Measurements from ENCODE around the gene ADGRB2. TPM values are rescaled to one million over a fixed set of nuclear protein-coding genes. Genes with fewer than 3 reads are reported as not detected.

Gene ADGRB2
- polyA plus RNA-seq, 6 donors from 2014 or later = not detected

GRCh38 chr1:31790641-31791091 is 26.5 kb upstream of the ADGRB2 start:
- H3K4me1 Mint-ChIP-seq = peaks cover 32 to 38% (median 33%) of the 10 kb centered on the region in 3 donors
- ATAC-seq (ENCODE audit: low read depth in 2 of 2) (no peak), DNase-seq (no peak)
- no peaks in the 10 kb centered on the region for H3K9me3 Mint-ChIP-seq
- peak overlapping the region in 2 of 8 donors; percentile 66 to 84 for H3K4me3 Mint-ChIP-seq
- H3K36me3 Mint-ChIP-seq = no peaks in the 10 kb centered on the region
- H3K27me3 Mint-ChIP-seq = peaks cover 4 to 16% (median 9%) of the 10 kb centered on the region in 3 donors
- peak overlapping the region in 2 of 6 donors; percentile 56 to 69 for H3K27ac Mint-ChIP-seq

DNA sequence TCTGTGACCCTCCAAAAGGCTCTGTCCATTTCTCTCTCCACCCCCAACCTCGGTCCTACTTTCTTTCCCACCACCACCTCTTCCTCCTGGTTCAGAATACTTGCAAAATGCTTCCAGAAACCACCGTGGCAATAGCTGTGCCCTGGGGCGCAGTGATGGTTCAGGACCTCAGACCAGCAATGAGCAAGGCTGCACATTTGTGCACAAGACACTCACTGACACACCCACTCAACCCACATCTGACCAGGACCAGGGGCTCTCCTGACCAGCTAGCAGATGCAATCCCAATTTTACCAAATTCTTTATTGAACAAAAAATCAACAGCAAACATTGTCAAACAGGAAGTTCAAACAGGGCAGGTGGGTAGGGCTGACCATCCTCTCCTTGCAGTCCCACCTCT is 26.0 kb upstream of the ADGRB2 start:
- Mint-ChIP-seq H3K36me3 (no peaks in the 10 kb centered on the region), H3K4me1 (peaks cover 34 to 43% (median 38%) of the 10 kb centered on the region in 3 donors), H3K4me3 (peak overlapping the region in 7 of 8 donors; percentile 44 to 95 (median 88)), H3K27me3 (peaks cover 4 to 14% (median 9%) of the 10 kb centered on the region in 3 donors), H3K27ac (peak overlapping the region in 1 of 6 donors; percentile 70), H3K9me3 (no peaks in the 10 kb centered on the region)
- no peak for DNase-seq
- no peak for ATAC-seq (ENCODE audit: low read depth in 2 of 2)

- H3K27ac Mint-ChIP-seq = peak overlapping the region; percentile 93 to 99 (median 97)
- H3K4me1 Mint-ChIP-seq = peaks cover 41 to 50% (median 45%) of the 10 kb centered on the region in 3 donors
- peaks cover 4 to 14% (median 9%) of the 10 kb centered on the region in 3 donors for H3K27me3 Mint-ChIP-seq
- H3K4me3 Mint-ChIP-seq = peak overlapping the region; percentile 88 to 98 (median 95)
- ATAC-seq (ENCODE audit: low read depth in 2 of 2) (peak; percentile 48 to 55), DNase-seq (peak; percentile 94)
- no peaks in the 10 kb centered on the region for H3K36me3 Mint-ChIP-seq
- H3K9me3 Mint-ChIP-seq = no peaks in the 10 kb centered on the region
These were observed 25.3 kb upstream of the ADGRB2 start for GRCh38 chr1:31789259-31790065.

- Mint-ChIP-seq H3K27ac (peak overlapping the region; percentile 93 to 99 (median 97)), H3K9me3 (no peaks in the 10 kb centered on the region), H3K27me3 (peaks cover 4 to 14% (median 9%) of the 10 kb centered on the region in 3 donors), H3K36me3 (no peaks in the 10 kb centered on the region), H3K4me3 (peak overlapping the region; percentile 88 to 98 (median 95)), H3K4me1 (peaks cover 44 to 54% (median 51%) of the 10 kb centered on the region in 3 donors)
- DNase-seq = no peak
- peak; percentile 34 to 38 for ATAC-seq (ENCODE audit: low read depth in 2 of 2)
These were observed 24.7 kb upstream of the ADGRB2 start for GRCh38 chr1:31788825-31789256.

DNA sequence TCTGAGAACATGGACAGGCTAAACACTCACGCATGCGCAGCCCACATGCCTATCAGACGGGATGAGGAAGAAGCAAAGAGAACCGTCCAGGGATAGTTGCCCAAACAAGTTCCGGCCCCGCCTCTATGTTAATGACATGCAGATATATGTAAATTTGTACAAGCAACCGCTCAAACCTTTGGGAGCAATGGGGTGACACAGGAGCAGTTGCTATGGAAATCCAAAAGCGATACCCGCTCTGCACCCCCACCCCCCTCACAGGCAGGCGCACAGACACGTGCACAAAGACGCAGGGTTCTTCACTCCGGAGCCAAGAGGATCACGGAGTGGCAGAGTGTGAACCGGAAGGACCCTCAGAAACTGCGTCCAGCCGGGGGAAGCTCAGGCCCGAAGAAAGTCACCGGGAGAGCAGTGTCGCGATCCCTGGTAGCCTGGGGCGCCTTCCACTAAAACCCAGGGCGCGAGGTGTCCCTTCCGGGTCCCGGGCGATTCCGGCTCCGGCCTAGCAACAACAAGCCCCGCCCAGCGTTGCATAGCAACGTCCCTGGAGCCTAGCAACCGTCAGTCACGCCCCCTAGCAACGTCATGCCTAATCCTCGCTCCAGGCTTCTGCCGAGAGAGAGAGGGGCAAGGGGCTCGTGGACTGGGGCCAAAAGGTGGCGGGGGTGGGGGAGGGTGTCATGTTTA is 24.1 kb upstream of the ADGRB2 start:
- H3K9me3 Mint-ChIP-seq = no peaks in the 10 kb centered on the region
- DNase-seq = peak; percentile 86
- H3K4me3 Mint-ChIP-seq = peak overlapping the region; percentile 88 to 98 (median 95)
- no peaks in the 10 kb centered on the region for H3K36me3 Mint-ChIP-seq
- H3K27ac Mint-ChIP-seq = peak overlapping the region; percentile 93 to 99 (median 97)
- H3K27me3 Mint-ChIP-seq = peaks cover 4 to 14% (median 9%) of the 10 kb centered on the region in 3 donors
- H3K4me1 Mint-ChIP-seq = peaks cover 44 to 54% (median 53%) of the 10 kb centered on the region in 3 donors
- peak; percentile 54 to 59 for ATAC-seq (ENCODE audit: low read depth in 2 of 2)

- ATAC-seq (ENCODE audit: low read depth in 2 of 2) (no peak), DNase-seq (no peak)
- H3K4me1 Mint-ChIP-seq = peaks cover 44 to 58% (median 53%) of the 10 kb centered on the region in 3 donors
- peak overlapping the region; percentile 93 to 99 (median 97) for H3K27ac Mint-ChIP-seq
- H3K4me3 Mint-ChIP-seq = peak overlapping the region; percentile 88 to 98 (median 95)
- no peaks in the 10 kb centered on the region for H3K36me3 Mint-ChIP-seq
- no peaks in the 10 kb centered on the region for H3K9me3 Mint-ChIP-seq
- H3K27me3 Mint-ChIP-seq = peaks cover under 1 to 9% (median 4%) of the 10 kb centered on the region in 3 donors
These were observed 23.6 kb upstream of the ADGRB2 start for GRCh38 chr1:31787786-31788137.

DNA sequence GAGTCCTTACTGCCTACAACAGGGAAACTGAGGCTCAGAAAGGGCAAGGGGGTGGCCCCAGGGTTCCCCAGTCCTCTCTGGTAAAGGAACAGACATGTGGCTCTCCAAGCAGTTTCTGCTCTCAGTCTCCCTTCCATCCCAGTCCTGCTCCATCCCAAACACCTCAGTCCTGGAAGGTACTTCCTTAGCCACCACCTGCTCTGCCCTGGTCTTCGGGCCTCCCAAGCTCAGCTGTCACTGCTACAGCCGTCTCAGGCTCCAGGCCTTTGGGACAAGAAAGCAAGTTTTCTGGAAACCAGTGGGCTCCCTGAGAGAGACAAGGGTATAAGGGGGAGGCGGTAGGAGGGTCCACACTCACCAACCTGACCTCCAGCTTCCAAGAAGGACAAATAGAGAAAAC is 23.1 kb upstream of the ADGRB2 start:
- Mint-ChIP-seq H3K36me3 (no peaks in the 10 kb centered on the region), H3K27me3 (peaks cover 0 to 5% (median 0%) of the 10 kb centered on the region in 3 donors)

GRCh38 chr1:31786366-31787060 is 22.4 kb upstream of the ADGRB2 start:
- ATAC-seq (ENCODE audit: low read depth in 2 of 2) (no peak), DNase-seq (no peak)
- H3K4me1 Mint-ChIP-seq = peaks cover 50 to 65% (median 53%) of the 10 kb centered on the region in 3 donors
- H3K36me3 Mint-ChIP-seq = no peaks in the 10 kb centered on the region
- peak overlapping the region in 5 of 8 donors; percentile 9 to 95 (median 74) for H3K4me3 Mint-ChIP-seq
- H3K9me3 Mint-ChIP-seq = no peaks in the 10 kb centered on the region
- no peaks in the 10 kb centered on the region for H3K27me3 Mint-ChIP-seq
- peak overlapping the region in 5 of 6 donors; percentile 17 to 84 (median 60) for H3K27ac Mint-ChIP-seq

More for the DNA sequence above, 23.1 kb upstream of the ADGRB2 start:
- Mint-ChIP-seq H3K9me3 (no peaks in the 10 kb centered on the region), H3K27ac (peak overlapping the region in 5 of 6 donors; percentile 61 to 98 (median 96)), H3K4me3 (peak overlapping the region in 7 of 8 donors; percentile 22 to 98 (median 88)), H3K4me1 (peaks cover 49 to 63% (median 53%) of the 10 kb centered on the region in 3 donors)
- ATAC-seq (ENCODE audit: low read depth in 2 of 2) (no peak), DNase-seq (no peak)

DNA sequence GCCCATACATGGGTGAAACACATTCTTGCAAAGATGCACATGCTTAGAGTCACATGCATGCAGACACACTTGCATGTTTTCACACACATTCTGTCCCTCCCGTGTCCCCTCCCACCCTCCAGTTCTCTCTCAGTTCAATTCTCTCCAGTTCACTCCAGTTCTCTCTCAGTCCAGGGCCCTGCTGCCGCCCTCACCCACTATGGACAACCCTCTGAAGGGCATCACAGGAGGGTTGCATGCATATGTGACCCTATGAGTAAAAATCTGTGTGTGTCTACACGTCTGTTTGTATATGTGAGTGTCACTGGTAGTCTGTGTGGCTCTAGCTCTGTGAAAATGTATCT is 21.8 kb upstream of the ADGRB2 start:
- DNase-seq (no peak), ATAC-seq (ENCODE audit: low read depth in 2 of 2) (no peak)
- Mint-ChIP-seq H3K4me1 (peaks cover 50 to 65% (median 55%) of the 10 kb centered on the region in 3 donors), H3K9me3 (no peaks in the 10 kb centered on the region), H3K27me3 (no peaks in the 10 kb centered on the region), H3K4me3 (peak overlapping the region in 4 of 8 donors; percentile 0 to 76 (median 41)), H3K27ac (peak overlapping the region in 3 of 6 donors; percentile 17 to 94 (median 65)), H3K36me3 (no peaks in the 10 kb centered on the region)

DNA sequence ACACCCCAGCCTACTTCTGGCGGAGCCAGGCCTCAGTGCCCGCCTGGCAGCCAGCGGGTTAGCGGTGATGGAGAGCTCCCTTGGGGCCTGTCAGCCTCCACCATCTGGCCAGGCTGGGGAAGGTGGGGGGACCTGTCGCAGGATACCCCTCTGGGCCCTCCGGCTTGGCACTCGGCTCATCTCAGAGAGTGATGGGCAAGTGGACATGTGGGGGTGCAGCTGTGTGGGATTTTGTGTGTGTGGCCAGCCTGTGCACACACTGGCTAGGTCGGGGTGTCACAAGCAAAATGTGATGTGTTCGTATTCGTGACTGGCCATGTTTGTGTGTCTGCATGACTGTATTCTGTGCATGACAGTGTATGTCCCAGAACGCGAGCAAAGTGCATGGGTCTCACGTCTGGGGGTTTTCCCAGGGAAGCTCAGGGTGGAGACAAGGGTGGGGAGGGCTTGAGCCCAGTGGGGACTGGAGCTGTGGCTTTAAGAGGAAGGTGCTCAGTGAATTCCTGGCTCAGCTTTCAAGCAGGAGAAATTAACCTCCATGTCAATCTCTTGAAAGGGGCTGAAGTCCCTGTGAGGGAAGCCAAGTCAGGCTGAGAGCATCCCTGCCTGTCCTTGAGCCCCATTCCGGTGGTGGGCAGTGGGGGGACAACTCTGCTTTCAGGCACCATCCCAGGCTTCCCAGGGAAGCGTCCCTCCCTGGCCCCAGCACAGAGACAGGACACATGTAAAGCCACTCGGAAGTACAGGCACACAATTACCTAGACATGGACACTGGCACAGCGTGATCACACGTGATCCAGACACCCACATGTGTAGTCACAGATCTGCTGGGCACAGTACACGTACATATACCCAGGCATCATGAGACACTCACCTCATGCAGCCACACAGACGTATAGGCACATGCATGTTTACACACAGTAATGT is 21.1 kb upstream of the ADGRB2 start:
- peak overlapping the region; percentile 57 to 89 (median 71) for H3K4me3 Mint-ChIP-seq
- DNase-seq (peak; percentile 83), ATAC-seq (ENCODE audit: low read depth in 2 of 2) (peak; percentile 67 to 74)
- peak overlapping the region; percentile 72 to 95 (median 91) for H3K27ac Mint-ChIP-seq
- H3K9me3 Mint-ChIP-seq = no peaks in the 10 kb centered on the region
- H3K27me3 Mint-ChIP-seq = no peaks in the 10 kb centered on the region
- H3K4me1 Mint-ChIP-seq = peaks cover 50 to 65% (median 55%) of the 10 kb centered on the region in 3 donors
- H3K36me3 Mint-ChIP-seq = no peaks in the 10 kb centered on the region

GRCh38 chr1:31784356-31785019 is 20.3 kb upstream of the ADGRB2 start:
- ATAC-seq (ENCODE audit: low read depth in 2 of 2) = no peak
- no peaks in the 10 kb centered on the region for H3K9me3 Mint-ChIP-seq
- no peaks in the 10 kb centered on the region for H3K36me3 Mint-ChIP-seq
- H3K4me1 Mint-ChIP-seq = peaks cover 47 to 60% (median 51%) of the 10 kb centered on the region in 3 donors
- H3K27me3 Mint-ChIP-seq = peaks cover 0 to 6% (median 3%) of the 10 kb centered on the region in 3 donors
- H3K27ac Mint-ChIP-seq = peak overlapping the region; percentile 15 to 95 (median 91)
- H3K4me3 Mint-ChIP-seq = peak overlapping the region; percentile 57 to 89 (median 71)
- no peak for DNase-seq
